A673 (cell line): ENCODE data around the gene MYO7B. TPM values are rescaled to one million over a fixed set of nuclear protein-coding genes. Genes with fewer than 3 reads are reported as not detected.

Experiments
- BruUV-seq: library from RNA; stranded (reverse); fragments of 400-500 nt; replicated peaks from 2 replicates; lab custom pipeline; 2021; lab: Mats Ljungman, UMichigan
- CTCF ChIA-PET: fragments of 300-600 bp; sonication (Branson Sonifier 250); formaldehyde crosslinking; loops from one replicate; lab custom pipeline; 2022; ENCODE audit warnings: antibody characterized with exemption; lab: Charles Lee
- POLR2A ChIA-PET: fragments of 300-600 bp; sonication (Branson Sonifier 250); formaldehyde crosslinking; loops from one replicate; lab custom pipeline; 2022; ENCODE audit warnings: antibody characterized with exemption; ENCODE audit not compliant: low non-redundant PET; lab: Charles Lee
- DNase-seq: peaks from one replicate; pipeline ENCODE4 v3.0.0-alpha.2; 2015; ENCODE audit warnings: low spot score
- H3K27ac ChIP-seq: fragments of 200-600 bp; sonication (generic); 2 replicates; pipeline ENCODE4 v1.5.1; 2016; ENCODE audit warnings: mixed run types, low read depth, mild to moderate bottlenecking, mixed read lengths, antibody characterized with exemption, low read length; ENCODE audit not compliant: poor library complexity, severe bottlenecking
- H3K27me3 ChIP-seq: fragments of 200-600 bp; sonication (generic); replicated peaks from 2 replicates; pipeline ENCODE4 v1.6.1; 2017; ENCODE audit warnings: mixed run types, low read depth, mild to moderate bottlenecking, mixed read lengths, antibody characterized with exemption, low read length; ENCODE audit not compliant: insufficient read depth, poor library complexity
- H3K36me3 ChIP-seq: fragments of 200-600 bp; sonication (generic); 2 replicates; pipeline ENCODE4 v1.6.1; 2016; ENCODE audit warnings: mixed run types, mild to moderate bottlenecking, mixed read lengths, antibody characterized with exemption, low read length; ENCODE audit not compliant: insufficient read depth, poor library complexity, severe bottlenecking
- H3K4me1 ChIP-seq: fragments of 200-600 bp; sonication (generic); 2 replicates; pipeline ENCODE4 v1.6.1; 2017; ENCODE audit warnings: mixed run types, mild to moderate bottlenecking, mixed read lengths, antibody characterized with exemption, low read length; ENCODE audit not compliant: insufficient read depth, poor library complexity, severe bottlenecking
- H3K4me3 ChIP-seq: fragments of 200-600 bp; sonication (generic); 2 replicates; pipeline ENCODE4 v1.5.1; 2016; ENCODE audit warnings: low read depth, mixed run types, mild to moderate bottlenecking, mixed read lengths, low read length; ENCODE audit not compliant: poor library complexity, severe bottlenecking
- H3K9me3 ChIP-seq: fragments of 200-600 bp; sonication (generic); 2 replicates; pipeline ENCODE4 v1.6.1; 2016; ENCODE audit warnings: mixed run types, low read depth, mild to moderate bottlenecking, mixed read lengths, antibody characterized with exemption, low read length; ENCODE audit not compliant: poor library complexity, severe bottlenecking
- CTCF ChIP-seq: fragments of 300-800, 200-600 bp; sonication (generic); conservative IDR thresholded peaks from 2 replicates; pipeline ENCODE4 v1.5.1; 2017; ENCODE audit warnings: low read depth, mild to moderate bottlenecking, antibody characterized with exemption, low read length, moderate library complexity, mixed read lengths
- EZH2 ChIP-seq: fragments of 200-600 bp; sonication (generic); IDR thresholded peaks from 2 replicates; pipeline ENCODE4 v1.6.1; 2017; ENCODE audit warnings: borderline replicate concordance, low read depth, mild to moderate bottlenecking, mixed read lengths, antibody characterized with exemption, low read length; ENCODE audit not compliant: poor library complexity, severe bottlenecking
- intact Hi-C: fragments of 100-400 bp; cut with micrococcal nuclease; formaldehyde crosslinking; loops from one replicate; pipeline ENCODE4 v1.10.0; 2022; ENCODE audit not compliant: unreplicated experiment
- total RNA-seq: library from RNA; stranded (reverse); gene quantifications from 2 replicates; pipeline ENCODE4 v1.2.3, GENCODE V29; 2021

MYO7B gene
- total RNA-seq, 1 experiment from 2014 or later, result 0.24 TPM

DNA sequence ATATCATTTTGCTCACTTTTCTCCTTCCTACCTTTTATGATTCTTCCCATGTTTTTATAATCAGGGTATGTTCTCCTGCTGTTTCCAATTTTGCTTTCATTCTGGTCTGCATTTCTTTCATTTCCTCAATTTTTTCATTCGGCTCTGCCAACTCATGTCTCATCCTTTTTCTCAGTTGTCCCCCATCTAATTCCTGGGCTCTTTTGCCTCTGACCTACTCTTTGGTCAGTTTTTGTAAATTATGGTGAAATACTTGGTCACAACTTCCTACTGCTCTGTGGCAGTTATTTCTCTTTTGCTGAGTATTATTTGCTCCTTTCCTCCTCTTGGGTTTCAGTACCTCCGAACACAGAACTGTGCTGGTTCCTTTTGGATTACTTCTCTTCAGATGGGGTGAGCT, 27.5 kb downstream of the MYO7B start:
- H3K27ac ChIP-seq, result no peak overlapping the region
- no peaks in the 10 kb centered on the region for H3K9me3 ChIP-seq
- H3K36me3 ChIP-seq, result no peaks in the 10 kb centered on the region
- no peak for DNase-seq
- CTCF ChIA-PET, result no interaction called here
- POLR2A ChIA-PET, result interaction anchor here (0.5 kb wide), 1 partner anchor 187 kb away, joined by 6 read pairs; no protein-coding TSS in a partner anchor
- H3K27me3 ChIP-seq, result no peaks in the 10 kb centered on the region
- BruUV-seq, result no TSS peak
- H3K4me1 ChIP-seq, result no peaks in the 10 kb centered on the region
- intact Hi-C loops, result no loop called here
- H3K4me3 ChIP-seq, result no peak overlapping the region
- TF ChIP-seq CTCF, result no peak
- TF ChIP-seq EZH2, result no peak

GRCh38 chr2:127563458-127564428, 28.3 kb downstream of the MYO7B start:
- H3K36me3 ChIP-seq, result no peaks in the 10 kb centered on the region
- H3K4me1 ChIP-seq, result no peaks in the 10 kb centered on the region
- H3K9me3 ChIP-seq, result no peaks in the 10 kb centered on the region
- no peak for DNase-seq
- no peak overlapping the region for H3K27ac ChIP-seq
- H3K4me3 ChIP-seq, result no peak overlapping the region
- CTCF ChIA-PET, result no interaction called here
- intact Hi-C loops, result no loop called here
- POLR2A ChIA-PET, result interaction anchor here (0.5 kb wide), 1 partner anchor 186 kb away, joined by 6 read pairs; no protein-coding TSS in a partner anchor
- no TSS peak for BruUV-seq
- TF ChIP-seq EZH2 (no peak), CTCF (no peak)
- H3K27me3 ChIP-seq, result no peaks in the 10 kb centered on the region

- Histone ChIP-seq H3K36me3 (no peaks in the 10 kb centered on the region), H3K4me3 (no peak overlapping the region), H3K27ac (no peak overlapping the region), H3K27me3 (no peaks in the 10 kb centered on the region), H3K9me3 (no peaks in the 10 kb centered on the region), H3K4me1 (no peaks in the 10 kb centered on the region)
- no peak for TF ChIP-seq EZH2
- no peak for TF ChIP-seq CTCF
- BruUV-seq, result no TSS peak
- CTCF ChIA-PET, result no interaction called here
- intact Hi-C loops, result no loop called here
- POLR2A ChIA-PET, result no interaction called here
- no peak for DNase-seq
These were observed 29.2 kb downstream of the MYO7B start for GRCh38 chr2:127564429-127565260.
